DND-41 (cell line): ENCODE measurements around the gene SERPIND1.

Experiments used
- ATAC-seq: fragments of 200-7000 bp; cut with Tn5 transposase; 3 replicates; pipeline ENCODE4 v1.9.1; 2021; ENCODE audit warnings: low read depth; ENCODE audit not compliant: insufficient read depth
- DNase-seq: peaks from one replicate; pipeline ENCODE4 v3.0.0-alpha.2; 2020
- H2AFZ ChIP-seq: 2 replicates; pipeline ENCODE4 v1.6.0; 2012; ENCODE audit warnings: low read depth, low read length
- H3K27ac ChIP-seq: 2 replicates; pipeline ENCODE4 v1.5.1; 2012; ENCODE audit warnings: low read length, inconsistent platforms
- H3K27me3 ChIP-seq: fragments of 200-600 bp; sonication (generic); 2 replicates; pipeline ENCODE4 v1.6.0; 2012; ENCODE audit warnings: low read length, mild to moderate bottlenecking, inconsistent platforms; ENCODE audit not compliant: insufficient read depth, poor library complexity
- H3K36me3 ChIP-seq: 2 replicates; pipeline ENCODE4 v1.5.1; 2012; ENCODE audit warnings: low read length, inconsistent platforms; ENCODE audit not compliant: insufficient read depth
- H3K4me1 ChIP-seq: 2 replicates; pipeline ENCODE4 v1.5.1; 2012; ENCODE audit warnings: mild to moderate bottlenecking, low read length; ENCODE audit not compliant: insufficient read depth
- H3K4me2 ChIP-seq: 2 replicates; pipeline ENCODE4 v1.6.0; 2012; ENCODE audit warnings: mild to moderate bottlenecking, moderate library complexity, low read length, inconsistent platforms; ENCODE audit not compliant: insufficient read depth
- H3K4me3 ChIP-seq, 2 experiments: fragments of 200-600 bp in 1 of 2; shearing (Covaris generic) in 1 of 2; 2 replicates each; pipeline ENCODE4 v1.5.1; 2012 to 2016; ENCODE audit warnings: inconsistent platforms in 2 of 2, low read length in 2 of 2, mild to moderate bottlenecking in 2 of 2, low read depth in 1 of 2, moderate library complexity in 1 of 2
- H3K79me2 ChIP-seq: 2 replicates; pipeline ENCODE4 v1.6.0; 2012; ENCODE audit warnings: low read length, inconsistent platforms; ENCODE audit not compliant: insufficient read depth
- H3K9ac ChIP-seq: 2 replicates; pipeline ENCODE4 v1.6.0; 2012; ENCODE audit warnings: low read depth, mild to moderate bottlenecking, inconsistent platforms, low read length, moderate library complexity
- H3K9me3 ChIP-seq: 2 replicates; pipeline ENCODE4 v1.5.1; 2012; ENCODE audit warnings: low read length, moderate library complexity, mild to moderate bottlenecking, inconsistent platforms; ENCODE audit not compliant: insufficient read depth, severe bottlenecking
- H4K20me1 ChIP-seq: 2 replicates; pipeline ENCODE4 v1.6.0; 2012; ENCODE audit warnings: low read length; ENCODE audit not compliant: insufficient read depth
- CTCF ChIP-seq: IDR thresholded peaks from 2 replicates; pipeline ENCODE4 v1.5.1; 2012; ENCODE audit warnings: borderline replicate concordance, low read length, moderate library complexity, mild to moderate bottlenecking; ENCODE audit not compliant: poor library complexity, severe bottlenecking; ENCODE audit errors: extremely low read depth
- EZH2 ChIP-seq: IDR thresholded peaks from 3 replicates; pipeline ENCODE4 v1.6.1; 2012; ENCODE audit warnings: borderline replicate concordance, low read depth, mild to moderate bottlenecking, moderate library complexity, low read length, inconsistent platforms; ENCODE audit not compliant: severe bottlenecking

SERPIND1 gene

GRCh38 chr22:20771918-20772625 is 1.8 kb upstream of the SERPIND1 start:
- no peak for ATAC-seq
- Histone ChIP-seq H3K79me2 (no peaks in the 10 kb centered on the region), H3K36me3 (peaks cover 33% of the 10 kb centered on the region), H3K4me2 (no peak overlapping the region), H3K9me3 (no peaks in the 10 kb centered on the region), H4K20me1 (peaks cover 5% of the 10 kb centered on the region), H3K4me1 (no peaks in the 10 kb centered on the region), H2AFZ (no peak overlapping the region), H3K27ac (no peak overlapping the region), H3K4me3 (no peak overlapping the region), H3K27me3 (no peaks in the 10 kb centered on the region), H3K9ac (no peak overlapping the region)
- TF ChIP-seq CTCF, result no peak
- TF ChIP-seq EZH2, result no peak
- no peak for DNase-seq

- Histone ChIP-seq H3K4me1 (no peaks in the 10 kb centered on the region), H3K79me2 (no peaks in the 10 kb centered on the region), H3K9ac (no peak overlapping the region), H4K20me1 (no peaks in the 10 kb centered on the region), H3K9me3 (no peaks in the 10 kb centered on the region), H3K27me3 (no peaks in the 10 kb centered on the region), H3K4me2 (no peak overlapping the region), H3K27ac (no peak overlapping the region), H3K36me3 (peaks cover 49% of the 10 kb centered on the region), H2AFZ (no peak overlapping the region), H3K4me3 (no peak overlapping the region)
- TF ChIP-seq CTCF (no peak), EZH2 (no peak)
- ATAC-seq (no peak), DNase-seq (no peak)
Observed at GRCh38 chr22:20774882-20775281, 969 bp downstream of the SERPIND1 start.

GRCh38 chr22:20775342-20775895 is 1.5 kb downstream of the SERPIND1 start:
- Histone ChIP-seq H3K27me3 (no peaks in the 10 kb centered on the region), H3K9me3 (no peaks in the 10 kb centered on the region), H4K20me1 (no peaks in the 10 kb centered on the region), H3K4me1 (no peaks in the 10 kb centered on the region), H3K79me2 (no peaks in the 10 kb centered on the region), H3K9ac (no peak overlapping the region), H3K36me3 (peaks cover 54% of the 10 kb centered on the region), H3K4me2 (no peak overlapping the region), H3K4me3 (no peak overlapping the region), H3K27ac (no peak overlapping the region), H2AFZ (no peak overlapping the region)
- TF ChIP-seq CTCF (no peak), EZH2 (no peak)
- ATAC-seq (no peak), DNase-seq (no peak)
